ENCODE results near the gene INPP4B.

The INPP4B gene

GRCh38 chr4:142567620-142568451 lies 278.3 kb downstream of the INPP4B start:
- peak; percentile 81 for DNase-seq

DNA sequence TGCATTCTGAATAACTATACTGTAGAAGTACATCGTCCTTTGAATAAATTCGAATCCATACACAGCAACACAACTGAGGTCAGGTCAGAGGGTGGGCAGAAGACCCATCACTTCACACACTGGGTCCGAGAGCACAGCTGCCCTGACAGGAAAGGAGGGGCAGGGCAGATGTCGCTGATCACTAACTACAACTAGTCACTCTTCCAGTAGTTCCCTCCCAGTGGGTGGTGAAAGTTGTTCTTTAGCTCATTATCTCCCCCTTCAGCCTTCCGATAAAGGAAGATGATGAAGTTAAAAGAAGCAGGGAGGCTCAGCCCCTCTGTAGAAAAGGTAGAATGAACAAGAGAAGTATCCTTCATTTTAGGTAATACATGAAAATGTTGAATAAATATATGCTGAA lies 278.9 kb downstream of the INPP4B start:
- peak; percentile 89 for DNase-seq

GRCh38 chr4:142566777-142567176 lies 279.3 kb downstream of the INPP4B start:
- DNase-seq = peak; percentile 73

DNA sequence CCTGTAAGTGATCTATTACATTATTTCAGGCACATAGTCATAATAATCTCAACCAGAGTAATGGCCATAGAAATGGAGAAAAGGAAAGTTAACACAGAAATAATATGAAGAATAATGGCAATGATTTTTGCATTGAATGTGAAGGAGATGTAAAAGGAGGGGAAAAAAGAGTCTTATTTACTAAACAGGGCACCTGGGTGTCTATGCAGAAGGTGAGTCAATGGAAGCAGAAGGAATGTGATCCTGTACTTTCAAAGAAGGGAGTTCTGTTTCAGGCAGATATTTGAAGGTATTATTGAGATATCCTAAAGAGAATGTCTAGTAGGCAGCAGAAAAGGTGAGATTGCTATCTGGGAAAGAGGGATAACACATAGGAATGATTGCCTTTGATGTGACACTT lies 279.9 kb downstream of the INPP4B start:
- no peak for DNase-seq

- peak; percentile 84 for DNase-seq
These were observed 280.3 kb downstream of the INPP4B start for GRCh38 chr4:142565771-142566170.

- no peak for DNase-seq
These were observed 282.3 kb downstream of the INPP4B start for GRCh38 chr4:142563682-142564291.

DNA sequence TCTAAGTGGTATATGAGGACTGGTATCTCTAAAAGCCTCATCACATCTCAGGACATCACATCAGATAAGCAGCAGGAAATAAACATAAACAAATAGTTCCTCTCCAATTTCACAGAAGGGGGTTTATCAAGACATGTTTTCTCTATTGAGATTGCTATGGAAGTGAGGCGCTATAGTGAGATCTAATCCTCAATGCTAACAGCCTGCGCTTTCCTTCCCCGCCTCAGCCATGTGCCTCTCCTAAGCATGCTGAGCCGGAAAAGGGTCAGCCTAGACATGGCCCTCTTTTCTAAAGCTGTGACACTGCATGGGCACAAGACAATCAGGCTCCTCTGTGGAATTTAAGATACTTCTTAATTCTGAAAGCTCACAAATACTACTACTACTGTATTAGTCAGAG lies 286.1 kb downstream of the INPP4B start:
- DNase-seq = peak; percentile 21

DNA sequence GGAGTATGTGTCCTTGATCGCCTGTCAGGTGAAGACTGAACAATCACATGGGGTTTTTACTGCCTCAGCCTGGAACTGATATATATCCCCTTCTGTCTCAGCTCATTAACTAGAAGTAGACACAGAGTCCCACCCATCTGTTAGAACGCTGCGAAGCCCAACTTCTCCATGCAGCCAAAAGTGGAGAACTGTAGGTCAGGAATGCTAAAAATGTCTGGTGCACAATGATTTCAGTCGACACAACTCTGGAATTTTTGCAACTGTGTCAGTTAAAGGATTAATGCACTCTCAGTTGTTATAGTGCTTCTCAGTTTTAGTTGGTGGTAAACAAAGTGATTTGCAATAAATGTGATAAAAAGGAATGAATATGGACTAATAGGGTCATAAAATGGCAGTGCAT lies 287.2 kb downstream of the INPP4B start:
- no peak for DNase-seq

GRCh38 chr4:142557239-142557801 lies 288.8 kb downstream of the INPP4B start:
- DNase-seq = peak; percentile 15

DNA sequence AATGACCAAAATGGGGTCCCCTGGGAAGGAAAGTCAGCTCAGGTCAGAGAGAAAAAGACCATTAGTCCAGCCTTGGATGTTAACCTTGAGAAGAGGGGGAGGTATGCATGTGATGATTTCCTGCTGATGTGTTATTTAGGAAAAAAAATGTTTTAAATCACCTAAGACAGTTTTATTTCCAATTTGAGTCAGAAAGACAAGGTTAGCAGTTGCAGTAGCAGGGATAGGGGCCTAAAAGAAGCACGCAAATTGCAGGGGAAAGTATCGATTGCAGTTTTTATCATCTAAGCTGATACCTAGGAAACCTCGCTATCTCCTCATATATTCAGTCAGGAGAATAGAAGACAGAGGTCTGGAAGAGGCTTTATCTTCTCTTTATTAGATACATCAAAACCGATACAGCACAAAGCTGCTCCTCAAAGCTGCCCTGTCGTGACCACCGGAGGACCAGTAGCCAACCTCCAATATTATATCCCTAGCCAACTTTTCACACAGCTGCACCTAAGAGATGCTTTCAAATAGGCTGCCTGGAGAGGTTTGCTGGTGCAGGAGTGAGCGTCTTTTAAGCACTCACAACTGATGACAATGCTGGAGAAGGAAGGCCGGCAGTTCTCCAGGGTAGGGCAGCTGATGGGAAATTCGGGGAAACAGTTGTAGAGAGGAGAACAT lies 289.4 kb downstream of the INPP4B start:
- DNase-seq = no peak

DNA sequence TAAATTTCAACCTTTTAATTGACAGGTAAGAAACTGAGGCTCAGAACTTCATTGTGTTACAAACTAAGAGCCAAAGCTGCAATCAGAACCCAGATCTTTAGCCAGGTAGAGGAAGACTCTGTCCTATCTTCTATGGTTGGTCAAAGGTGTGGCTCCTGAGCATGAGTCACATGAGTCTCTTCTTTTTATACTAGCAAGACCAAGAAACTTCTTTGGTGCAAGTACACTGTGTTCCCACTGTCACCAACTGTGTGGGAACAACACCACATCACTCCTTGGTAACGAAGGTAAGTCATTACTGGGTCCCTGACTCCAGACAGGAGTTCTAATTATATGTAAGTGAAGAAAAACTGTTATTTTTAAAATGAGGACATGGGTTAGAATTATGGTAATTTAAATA lies 290.1 kb downstream of the INPP4B start:
- DNase-seq = peak; percentile 13

DNA sequence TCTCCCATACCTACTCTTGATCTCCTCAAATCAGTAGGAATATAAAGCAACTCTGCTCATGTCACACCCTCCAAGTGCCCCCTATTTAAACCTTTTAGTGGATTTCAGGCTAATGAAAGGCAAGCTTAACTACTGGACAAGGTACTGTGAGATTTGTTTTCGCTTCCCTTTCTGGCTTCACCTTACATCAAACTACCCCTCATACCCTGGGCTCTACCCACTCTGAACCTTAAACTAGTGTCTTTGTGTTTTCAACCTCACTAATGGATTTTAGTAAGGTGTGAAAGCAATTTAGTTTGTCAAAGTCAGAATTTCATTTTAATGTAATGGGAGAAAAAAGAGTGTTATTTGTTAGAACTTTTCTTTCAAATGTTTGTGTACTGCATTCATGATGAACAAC lies 291.7 kb downstream of the INPP4B start:
- no peak for DNase-seq

DNA sequence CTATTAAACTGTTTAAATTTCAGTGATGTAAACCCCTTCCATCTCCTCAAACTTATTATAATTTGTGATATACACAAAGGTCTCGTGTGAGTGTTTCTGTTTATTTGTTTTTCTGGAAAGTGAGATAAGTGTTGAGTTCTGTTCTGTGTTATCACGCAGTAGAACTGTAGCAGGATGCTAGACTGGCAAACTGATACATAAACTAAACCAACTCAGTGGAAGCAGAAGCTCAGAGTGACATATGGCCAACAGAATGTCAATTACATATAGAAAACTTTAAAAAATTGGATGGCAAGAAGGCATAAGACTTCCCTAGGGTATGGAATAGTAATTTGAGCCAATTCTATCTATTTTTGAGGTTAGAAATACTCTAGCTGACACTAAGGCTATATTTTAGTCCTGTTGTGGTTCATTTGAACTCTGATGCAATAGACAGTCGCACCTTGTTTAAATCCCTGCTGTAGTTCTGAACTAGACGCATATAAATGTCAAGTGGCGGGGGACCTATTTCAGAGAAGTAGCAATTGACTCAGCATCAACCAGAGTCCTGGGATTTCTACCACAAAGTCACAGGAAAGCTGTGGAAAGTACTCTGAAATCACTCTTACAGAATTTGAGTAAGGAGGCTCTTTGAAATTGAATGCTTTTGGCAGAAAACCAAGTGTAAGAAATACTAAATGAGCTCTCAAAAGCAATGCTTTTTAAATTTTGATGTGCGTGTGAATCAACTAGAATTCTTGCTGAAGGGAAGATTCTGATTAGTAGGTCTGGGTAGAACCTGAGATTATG lies 294.4 kb downstream of the INPP4B start:
- DNase-seq = no peak

GRCh38 chr4:142550965-142551364 lies 295.1 kb downstream of the INPP4B start:
- DNase-seq = no peak

- DNase-seq = no peak
These were observed 296.2 kb downstream of the INPP4B start for GRCh38 chr4:142549726-142550463.

- DNase-seq = no peak
These were observed 296.9 kb downstream of the INPP4B start for GRCh38 chr4:142549248-142549647.

- no peak for DNase-seq
These were observed 297.6 kb downstream of the INPP4B start for GRCh38 chr4:142548491-142548890.

DNA sequence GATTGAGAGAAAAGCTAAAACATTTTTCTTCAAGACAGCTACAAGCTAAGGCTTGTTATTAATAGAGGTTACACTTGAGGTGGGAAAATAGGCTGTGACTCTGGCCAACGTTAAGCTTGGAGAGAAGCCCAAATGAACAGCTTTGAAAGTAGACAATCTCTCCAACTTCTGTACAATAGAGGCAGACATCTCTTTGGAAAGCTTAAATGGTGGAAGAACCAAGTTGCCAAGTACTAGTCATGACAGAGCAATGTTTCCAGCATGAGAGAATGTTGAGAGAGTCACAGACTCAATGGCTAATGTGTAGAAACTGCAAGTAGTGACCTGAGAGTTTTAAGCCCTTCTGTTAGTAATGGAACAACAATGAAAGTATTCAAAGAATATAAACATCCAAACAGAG lies 298.1 kb downstream of the INPP4B start:
- no peak for DNase-seq

DNA sequence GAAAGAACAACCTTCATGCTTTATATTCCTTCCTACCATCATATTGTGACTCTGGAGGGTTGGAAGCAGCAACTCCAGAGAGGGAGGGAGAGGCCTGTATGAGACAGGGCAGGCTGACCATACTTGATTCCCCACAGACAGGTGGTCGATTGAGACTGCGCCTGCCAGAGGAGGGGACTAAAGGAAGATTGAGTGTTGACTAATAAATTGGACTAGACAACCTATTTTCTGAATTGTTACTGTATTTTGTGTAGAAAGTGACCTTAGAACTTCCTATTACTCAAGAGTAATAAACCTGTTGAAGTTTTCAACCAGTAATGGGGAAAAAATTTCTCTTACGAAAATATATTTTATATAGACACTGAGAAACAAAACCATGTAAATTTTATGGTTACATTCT lies 301.5 kb downstream of the INPP4B start:
- DNase-seq = no peak

DNA sequence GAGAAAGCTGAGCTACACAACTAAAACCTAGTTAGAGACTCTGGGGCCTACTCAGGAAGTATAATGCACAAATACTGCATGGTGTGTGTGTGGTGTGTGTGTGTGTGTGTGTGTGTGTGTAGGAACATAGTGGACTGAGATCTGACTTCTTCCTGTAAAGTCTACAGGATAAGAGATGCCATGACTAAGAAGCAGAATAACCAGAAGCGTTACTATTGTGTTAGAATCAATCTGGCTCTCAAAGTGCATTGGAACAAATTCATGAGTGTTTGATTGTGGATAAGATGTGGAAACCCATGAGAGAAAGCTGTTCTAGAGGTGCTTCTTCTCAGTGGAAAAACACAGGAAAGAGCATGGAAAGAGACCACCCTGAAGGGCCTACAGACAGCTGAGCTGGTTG lies 302.1 kb downstream of the INPP4B start:
- no peak for DNase-seq

- DNase-seq = no peak
These were observed 305.7 kb downstream of the INPP4B start for GRCh38 chr4:142540483-142540804.

DNA sequence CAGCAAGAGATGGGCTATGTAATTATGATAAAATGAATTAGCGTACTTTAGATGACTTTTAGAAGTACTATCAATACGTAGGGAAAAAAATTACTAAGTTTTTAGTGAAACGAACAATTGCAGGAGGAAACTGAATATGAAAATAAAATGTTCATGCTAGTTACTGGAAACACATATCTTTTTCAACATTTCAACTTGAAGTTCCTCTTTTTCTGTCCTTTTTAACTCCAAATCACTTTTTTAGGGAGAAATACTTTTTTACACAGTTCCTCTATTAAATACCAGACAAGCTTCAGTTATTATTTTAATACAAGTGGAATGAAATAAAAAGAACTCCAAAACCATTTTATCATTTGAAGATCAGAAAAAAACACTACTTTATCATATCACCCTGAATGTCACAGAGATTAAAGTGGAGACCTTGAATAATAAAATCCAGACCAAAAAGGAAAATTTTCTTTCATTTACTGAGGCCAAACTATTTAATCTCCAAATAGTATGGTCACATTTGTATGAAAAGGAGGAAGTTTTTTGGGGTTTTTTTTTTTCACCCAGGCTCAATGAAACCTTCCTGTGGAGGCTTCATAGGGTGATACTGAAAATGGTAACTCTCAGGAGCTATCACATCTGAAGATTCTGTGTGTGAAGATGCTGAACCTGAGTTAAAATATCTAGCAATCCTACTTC lies 306.2 kb downstream of the INPP4B start:
- no peak for DNase-seq

Data from CD4-positive, alpha-beta T cell treated with Interleukin-21 for 1 hour (primary cell).